Putamen (tissue), 1 donor: ENCODE data around the gene TASL.
"Not testable (repeated sequence)": the region's sequence is repeated elsewhere in the genome, so short reads cannot be mapped to it uniquely, and the experiment has no call there.

Experiments
- DNase-seq: peaks from one replicate; pipeline ENCODE4 v3.0.0-alpha.2; 2016; ENCODE audit warnings: low spot score

TASL gene, protein sequence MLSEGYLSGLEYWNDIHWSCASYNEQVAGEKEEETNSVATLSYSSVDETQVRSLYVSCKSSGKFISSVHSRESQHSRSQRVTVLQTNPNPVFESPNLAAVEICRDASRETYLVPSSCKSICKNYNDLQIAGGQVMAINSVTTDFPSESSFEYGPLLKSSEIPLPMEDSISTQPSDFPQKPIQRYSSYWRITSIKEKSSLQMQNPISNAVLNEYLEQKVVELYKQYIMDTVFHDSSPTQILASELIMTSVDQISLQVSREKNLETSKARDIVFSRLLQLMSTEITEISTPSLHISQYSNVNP

DNA sequence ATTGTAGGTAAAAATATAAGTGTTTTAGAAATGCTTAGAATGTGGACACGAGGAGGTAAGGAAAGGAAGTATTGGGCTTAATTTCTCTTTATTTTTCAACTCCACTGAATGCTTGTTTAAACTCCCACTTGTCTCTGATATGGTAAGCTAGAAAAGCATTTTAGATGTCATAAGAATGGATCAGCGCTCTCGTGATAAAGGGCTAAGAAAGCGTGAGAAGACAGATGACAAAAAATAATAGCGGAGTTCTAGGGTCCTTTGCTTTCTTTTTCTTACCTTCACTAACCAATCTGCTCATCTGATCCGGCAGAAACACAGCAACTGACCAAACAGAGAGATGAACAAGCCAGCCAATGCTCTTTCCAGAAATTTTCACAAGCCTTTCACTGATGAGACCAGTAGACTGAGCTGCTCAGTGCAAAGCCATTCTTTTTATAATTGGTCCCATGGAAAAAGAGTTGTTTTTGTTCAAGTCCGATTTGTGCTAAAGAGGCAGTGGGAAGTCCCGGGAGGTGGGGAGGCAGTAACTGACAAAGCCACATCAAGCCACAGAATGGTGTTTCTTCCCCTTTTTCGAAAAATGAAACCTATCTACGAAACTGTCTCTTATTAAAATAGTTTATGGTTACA, at the start of gene TASL:
TASL (minus strand) TSS at position 405 of the 630 bp plus-strand sequence. CDS start 17,411 bp downstream, outside the sequence.
- DNase-seq: no peak

DNA sequence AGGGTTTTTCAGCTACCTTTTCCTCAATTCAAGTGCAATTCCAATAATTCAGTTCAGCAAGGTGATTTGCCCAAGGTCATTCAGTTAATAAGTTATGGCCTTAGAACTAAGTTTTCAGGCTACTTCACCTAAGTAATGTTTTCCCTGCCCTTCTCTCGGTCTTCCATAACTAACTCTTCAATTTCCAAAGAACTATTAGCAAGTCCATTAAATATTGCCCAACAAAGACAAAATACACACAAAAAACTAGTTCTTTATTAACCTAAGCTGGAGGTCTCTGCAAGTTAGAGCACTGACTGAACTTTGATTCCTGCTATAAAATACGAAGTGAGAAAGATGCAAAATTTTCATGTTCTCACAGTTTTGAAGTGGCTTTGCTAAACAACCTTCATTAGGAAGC, 48.8 kb upstream of the TASL start:
- DNase-seq: no peak

DNA sequence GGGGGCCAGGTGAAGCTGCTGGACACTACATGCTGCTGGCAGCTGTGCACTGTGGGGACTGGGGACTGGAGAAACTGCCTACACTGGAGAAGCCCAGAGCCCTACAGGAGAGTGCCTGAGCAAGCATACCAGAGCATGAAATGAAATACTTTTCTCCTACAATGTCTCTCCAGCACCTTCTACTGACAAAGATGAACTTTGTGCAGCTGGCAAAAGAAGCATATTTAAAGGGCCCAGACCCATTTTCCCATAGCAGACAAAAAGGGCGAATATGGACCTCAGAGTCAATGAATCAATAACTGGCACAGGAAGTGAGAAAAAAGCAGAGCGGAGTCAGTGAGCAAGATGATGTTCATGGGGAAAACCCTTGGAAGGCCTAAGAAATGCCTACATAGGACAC, 44.8 kb upstream of the TASL start:
- DNase-seq: no peak

DNA sequence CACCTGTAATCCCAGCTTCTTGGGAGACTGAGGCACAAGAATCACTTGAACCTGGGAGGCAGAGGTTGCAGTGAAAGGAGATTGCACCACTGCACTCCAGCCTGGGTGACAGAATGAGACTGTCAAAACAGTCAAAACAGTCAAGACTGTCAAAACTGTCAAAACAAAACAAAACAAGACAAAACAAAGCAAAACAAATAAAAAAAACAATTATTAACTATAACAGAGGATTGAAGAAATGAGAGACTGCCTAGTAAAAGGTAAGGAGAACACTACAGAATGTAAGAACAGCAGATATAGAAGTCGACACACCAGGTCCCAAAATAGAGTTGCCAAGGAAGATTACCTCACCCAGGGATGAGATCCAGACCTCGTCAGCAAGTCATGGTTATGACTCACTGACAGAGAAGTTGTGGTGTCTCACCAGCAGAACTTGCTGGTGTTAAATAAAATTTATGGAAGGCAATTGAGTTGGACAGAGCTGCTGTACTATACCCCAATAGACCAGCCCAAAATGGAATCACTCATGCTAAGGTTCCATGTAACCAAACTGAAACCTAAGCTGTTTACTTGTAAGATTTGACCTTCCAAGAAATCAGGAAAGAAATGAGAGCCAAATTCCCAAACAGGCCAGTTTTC, 43.5 kb upstream of the TASL start:
- no peak for DNase-seq

DNA sequence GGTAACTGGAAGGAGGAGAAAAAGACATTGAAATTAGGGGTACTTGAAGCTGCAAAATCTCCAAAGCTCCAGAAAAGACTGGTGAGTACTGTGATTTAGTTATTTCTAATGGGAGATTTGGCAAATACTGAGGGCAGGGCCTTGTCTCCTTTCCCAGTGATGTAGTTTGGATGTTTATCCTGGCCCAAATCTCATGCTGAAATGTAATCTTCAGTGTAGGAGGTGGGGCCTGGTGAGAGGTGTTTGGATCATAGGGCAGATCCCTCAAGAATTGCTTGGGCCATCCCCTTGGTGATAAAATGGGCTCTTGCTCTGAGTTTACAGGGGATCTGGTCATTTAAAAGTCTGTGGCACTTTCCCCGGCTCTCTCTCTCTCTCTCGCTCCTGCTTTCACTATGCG, 42.6 kb upstream of the TASL start:
- no peak for DNase-seq

DNA sequence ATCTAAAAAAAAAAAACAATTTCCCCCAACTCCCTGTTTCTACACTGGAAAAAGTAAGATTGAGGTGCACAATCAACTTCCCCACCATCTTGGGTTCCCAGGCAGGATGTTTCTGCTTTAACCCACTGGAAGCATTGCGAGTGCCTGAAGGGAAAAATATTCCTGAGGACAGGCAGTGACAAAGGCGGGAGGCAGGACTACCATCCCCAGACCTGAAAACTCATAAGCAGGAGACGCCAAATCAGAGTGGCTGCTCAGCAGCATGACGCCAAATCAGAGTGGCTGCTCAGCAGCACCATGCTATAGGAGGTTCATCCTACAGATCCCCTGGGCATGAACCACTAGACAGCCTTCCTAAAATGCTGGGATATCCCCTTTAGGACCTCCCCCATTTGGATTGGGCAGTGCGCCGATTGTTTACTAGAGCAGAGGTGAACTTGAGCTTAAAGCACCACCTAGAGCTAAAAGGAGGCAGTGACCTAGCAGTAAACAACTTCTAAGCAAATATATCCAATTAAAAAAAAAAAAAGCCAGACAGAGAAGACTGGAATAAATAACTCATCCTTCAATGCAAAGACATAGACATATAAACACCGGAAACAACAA, 40.7 kb upstream of the TASL start:
- DNase-seq: no peak

DNA sequence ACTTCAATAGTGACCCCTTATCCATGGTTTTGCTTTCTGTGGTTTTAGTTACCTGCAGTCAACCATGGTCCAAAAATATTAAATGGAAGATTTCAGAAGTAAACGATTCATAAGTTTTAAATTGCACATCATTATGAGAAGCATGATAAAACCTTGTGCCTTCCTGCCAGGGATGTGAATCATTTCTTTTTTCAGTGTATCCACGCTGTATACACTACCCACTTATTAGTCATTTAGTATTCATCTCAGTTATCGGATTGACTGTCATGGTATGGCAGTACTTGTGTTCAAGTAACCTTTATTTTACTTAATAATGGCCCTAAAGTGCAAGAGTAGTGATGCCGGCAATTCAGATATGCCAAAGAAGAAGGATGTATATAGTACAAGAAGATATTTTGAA, 37.7 kb upstream of the TASL start:
- no peak for DNase-seq

DNA sequence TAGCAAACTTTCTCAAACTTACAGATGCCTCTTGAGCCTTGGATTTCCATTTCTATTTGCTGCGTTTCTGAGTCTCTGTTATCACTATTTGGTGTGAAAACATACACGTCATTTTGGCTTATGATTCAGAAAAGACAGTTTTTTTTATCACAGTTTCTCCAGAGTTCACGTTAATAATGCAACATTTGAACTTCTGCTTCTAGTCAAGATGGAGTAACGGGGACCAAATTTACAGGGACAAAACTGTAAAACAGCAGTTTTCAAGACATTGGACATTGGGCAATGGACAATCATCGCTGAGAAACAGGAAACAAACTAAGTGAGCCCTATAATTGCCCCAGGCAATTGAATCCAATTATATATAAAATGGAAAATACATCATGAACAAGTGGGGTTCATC, 36.2 kb upstream of the TASL start:
- DNase-seq: no peak

DNA sequence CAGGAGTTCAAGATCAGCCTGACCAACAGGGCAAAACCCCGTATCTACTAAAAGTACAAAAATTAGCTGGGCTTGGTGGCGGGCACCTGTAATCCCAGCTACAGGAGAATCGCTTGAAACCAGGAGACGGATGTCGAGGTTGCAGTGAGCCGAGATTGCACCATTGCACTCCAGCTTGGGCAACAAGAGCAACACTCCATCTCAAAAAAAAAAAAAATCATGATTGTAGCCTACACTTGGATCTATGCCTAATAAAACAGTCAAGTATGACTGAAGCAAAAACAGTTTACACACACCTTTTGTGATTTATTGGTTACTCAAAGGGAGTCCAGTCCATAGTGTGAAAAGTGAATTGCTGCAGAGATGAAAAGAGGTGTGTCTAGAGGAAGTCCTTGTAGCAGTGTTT, 34.7 kb upstream of the TASL start:
- DNase-seq: no peak

DNA sequence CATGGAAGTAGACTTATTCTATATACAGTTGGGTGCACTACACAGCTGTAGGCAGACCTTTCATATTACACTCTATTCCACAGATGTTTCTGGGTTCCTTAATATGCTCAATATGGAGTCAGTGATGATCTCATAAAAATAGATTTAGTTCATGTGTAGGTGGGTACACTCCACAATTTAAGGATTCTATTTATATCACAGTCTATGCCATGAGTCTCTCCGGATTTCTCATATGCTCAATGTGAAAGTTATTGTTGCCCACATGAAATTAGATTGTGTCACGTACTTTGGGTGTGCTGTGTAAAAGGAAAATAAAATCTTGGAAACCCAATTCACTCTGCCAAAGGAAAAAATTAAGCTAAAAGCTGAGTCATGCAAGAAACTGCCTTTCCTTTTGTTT, 32.5 kb upstream of the TASL start:
- peak; percentile 36 for DNase-seq

DNA sequence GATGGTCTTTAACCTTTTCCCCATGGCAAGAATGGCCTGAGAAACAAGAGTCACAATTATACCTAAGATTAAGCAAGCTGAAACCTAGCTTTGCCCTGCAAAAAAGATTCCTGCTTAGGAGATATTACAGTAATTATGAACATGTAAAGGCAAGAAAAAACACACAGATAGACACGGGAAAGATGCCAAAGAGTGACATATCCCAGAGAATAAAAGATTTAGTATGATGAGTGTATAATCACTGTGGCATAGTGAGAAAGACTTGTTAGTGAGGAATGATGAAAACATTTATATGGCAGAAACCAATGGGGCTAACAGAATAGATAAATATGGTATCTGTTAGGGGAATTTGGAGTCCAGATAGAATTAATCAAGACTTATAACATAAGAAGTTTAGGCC, 29.6 kb upstream of the TASL start:
- no peak for DNase-seq

DNA sequence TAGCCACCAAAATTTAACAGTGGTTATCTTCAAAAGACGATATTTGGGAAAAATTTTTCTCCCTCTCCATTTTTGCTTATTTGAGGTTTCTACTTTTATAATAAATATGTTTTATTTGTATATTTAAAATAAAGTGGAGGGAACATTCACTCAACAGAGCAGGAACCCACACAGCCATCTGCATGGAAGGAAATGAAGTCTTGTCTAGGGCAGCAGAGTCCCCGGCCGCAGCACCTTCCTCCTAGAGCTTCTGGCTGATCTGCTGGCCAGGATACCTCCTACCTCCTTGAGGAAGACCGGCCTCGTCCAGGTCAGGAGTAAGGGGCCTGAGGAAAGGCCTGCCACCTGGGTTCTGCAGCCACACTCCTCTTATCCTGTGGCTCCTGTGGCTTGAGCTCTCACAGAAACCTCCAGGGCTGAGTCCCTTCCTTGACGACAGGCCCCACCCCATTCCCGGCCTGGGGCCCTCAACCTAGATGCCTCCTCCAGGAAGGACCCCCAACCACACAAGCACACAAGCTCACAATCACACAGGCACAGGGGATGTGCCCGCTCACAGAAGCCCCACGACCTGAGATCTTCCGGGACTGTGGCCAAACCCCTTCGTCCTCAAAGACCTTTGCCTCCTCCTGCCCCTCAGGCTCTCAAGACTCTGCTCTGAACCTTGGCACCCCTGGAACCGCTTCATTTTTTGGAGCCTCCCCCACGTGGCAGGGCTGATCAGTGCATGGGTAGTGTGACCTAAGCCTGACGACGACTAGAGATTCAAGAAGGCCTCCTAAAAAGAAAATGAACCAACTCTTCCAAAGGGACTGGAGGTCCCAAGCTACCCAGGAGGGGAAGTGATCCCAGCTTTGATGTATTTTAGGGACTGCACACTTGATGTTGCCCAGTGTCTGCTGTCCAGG, 23.0 kb upstream of the TASL start:
- DNase-seq: not testable (repeated sequence)

DNA sequence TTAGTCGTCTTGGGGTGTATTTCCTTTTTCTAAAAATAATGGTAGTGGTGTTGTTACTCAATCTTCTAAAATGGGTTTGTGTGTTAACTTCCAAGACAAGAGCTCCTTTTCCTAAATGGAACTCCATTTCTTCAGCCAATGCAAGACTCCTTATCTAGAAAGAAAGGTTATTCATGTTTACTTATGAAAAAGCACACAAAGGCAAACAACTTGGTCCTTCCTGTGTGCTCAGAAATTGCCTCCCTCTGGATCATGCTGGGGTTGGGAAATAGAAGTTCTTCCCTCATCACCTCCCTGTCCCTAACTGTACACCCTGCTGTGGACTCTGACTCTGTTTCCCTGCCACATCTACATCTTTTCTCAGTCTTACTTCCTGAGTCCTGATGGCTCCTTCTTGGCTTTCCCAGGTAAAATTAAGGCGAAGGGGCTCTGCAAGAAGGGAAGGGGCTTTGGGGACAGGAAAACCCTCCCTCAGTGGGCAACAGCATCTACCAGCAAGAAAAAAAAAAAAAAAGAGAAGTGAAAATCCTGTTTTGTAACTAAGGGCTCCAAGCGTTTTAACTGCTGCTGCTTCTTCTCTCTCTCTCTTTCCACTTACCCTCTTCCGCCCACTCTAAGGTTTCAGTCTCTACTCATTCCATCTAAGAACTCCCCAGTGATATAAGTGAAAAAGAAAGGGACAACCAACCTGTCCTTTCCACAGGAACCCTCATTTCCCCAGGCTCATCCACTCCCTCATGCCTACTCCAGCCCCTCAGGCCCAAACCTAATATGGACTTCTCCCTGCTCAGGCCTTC, 19.8 kb upstream of the TASL start:
- no peak for DNase-seq

DNA sequence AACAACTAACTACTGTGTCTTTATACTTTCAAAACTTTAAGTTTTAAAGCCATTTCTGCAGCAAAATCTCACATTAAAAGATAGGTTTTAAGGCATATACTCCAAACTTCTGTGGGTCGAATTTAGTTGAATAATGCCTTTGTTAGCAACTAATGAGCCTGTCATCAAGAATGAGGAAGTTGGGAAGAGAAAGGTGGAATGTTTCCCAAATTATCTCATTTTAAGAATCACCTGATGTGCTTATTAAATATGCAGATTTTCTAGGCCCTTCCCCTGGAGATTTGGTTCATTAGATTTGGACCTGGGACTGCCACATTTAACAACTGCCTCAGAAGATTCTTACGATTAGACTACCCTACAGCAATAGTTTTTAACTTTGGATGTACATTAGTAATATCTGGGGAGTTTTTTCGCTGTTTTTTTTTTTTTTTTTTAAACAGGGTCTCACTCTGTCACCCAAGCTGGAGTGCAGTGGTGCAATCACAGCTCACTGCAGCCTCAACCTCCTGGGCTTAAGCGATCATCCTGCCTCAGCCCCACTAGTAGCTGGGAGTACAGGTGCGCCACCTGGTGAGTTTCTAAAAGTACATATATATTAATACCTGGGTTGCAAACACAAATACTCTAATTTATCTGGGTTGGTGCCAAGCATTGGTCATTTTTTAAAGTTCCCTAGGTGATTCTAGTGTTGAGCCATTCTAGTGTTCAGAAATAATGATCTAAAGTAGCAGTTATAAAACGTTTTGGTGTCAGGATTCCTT, 16.1 kb upstream of the TASL start:
- no peak for DNase-seq

DNA sequence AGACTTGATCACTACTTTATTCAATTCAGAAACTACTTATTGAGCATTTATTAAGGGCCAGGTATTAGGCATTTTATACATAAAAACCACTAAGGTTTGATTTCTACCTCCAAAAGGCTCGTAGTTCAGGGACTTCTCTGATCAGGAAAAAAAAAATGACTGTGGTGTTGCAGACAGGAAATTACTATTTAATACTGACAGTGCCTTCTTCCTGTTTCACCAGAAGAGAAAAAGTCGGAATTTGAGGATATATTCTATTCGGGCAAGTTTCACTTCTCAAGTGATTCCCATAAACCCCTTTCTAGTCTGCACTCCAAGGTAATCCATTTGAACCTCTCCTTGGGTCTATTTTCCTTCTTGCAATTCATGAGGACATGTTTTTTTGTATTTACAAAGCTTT, 15.3 kb upstream of the TASL start:
- DNase-seq: no peak

DNA sequence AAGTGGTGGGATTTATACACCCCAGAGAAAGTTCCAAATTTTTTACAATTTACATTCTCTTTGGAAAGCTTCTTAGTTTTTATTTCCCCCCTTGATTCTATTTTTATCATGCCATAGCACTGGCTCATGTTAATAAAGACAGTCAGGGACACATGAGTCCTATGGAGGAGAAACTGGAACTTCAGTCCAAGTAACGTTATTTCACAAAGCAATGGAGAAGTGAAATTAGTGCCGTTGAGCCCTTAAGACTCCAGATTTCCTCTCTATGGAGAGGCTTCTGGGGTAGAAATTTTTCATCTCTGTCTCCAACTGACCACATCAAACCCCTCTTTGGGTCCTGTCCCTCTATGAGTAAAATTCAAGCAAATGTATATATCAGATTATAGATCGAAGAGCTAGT, 12.8 kb upstream of the TASL start:
- no peak for DNase-seq

DNA sequence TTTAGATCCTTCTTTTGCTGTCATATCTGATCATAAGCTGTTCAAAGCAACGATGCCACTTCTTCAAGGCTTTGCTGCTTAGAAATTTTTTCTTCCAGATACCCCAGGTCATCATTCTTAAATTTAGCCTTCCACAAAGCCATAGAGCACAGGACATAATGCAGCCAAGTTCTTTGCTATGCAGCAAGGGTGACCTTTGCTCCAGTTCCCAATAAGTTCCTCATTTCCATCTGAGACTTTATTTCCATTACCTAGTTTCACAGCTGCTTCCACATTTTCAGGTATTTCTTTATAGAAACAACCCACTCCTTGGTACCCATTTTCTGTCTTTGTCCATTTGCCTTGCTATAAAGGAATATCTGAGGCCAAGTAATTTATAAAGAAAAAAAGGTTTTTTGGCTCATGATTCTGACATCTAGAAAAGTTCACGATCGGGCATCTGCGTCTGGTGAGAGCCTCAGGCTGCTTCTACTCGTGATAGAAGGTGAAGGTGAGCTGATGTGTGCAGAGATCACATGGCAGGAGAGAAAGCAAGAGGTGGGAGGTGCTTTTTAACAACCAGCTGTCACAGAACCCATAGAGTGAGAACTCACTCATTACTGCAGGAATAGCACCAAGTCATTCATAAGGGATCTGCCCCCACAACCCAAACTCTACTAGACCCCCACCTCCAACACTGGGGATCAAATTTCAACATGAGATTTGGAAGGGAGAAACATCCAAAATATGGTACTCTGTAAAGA, 11.8 kb upstream of the TASL start:
- no peak for DNase-seq

DNA sequence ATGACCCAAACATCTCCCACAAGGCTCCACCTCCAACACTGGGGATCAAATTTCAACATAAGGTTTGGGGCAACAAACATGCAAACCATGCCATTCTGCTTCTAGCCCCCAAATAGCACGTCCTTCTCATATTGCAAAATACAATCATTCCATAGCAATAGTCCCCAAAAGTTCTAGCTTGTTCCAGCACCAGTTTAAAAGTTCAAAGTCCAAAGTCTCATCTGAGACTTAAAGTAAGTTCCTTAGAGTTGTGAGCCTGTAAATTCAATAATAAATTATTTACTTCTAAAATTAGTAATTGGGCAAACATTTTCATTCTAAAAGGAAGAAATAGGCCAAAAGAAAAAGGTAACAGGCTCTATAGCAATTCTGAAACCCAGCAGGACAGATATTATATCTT, 8.9 kb upstream of the TASL start:
- no peak for DNase-seq

DNA sequence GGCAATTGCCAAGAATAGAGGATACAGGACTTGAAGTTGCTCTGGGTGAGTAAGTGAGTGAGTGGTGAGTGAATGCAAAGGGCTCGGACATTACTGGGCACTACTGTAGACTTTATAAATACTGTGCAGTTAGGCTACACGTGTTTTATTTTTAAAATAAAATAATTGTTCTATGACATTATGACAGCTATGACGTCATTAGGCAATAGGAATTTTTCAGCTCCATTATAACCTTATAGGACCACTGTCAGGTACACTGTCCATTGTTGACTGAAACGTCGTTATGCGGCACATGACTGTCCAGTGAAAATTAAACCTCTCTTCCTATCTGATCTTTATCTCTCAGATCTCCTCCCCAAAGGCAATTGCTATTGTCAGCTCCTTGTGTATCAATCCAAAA, 5.1 kb upstream of the TASL start:
- no peak for DNase-seq

DNA sequence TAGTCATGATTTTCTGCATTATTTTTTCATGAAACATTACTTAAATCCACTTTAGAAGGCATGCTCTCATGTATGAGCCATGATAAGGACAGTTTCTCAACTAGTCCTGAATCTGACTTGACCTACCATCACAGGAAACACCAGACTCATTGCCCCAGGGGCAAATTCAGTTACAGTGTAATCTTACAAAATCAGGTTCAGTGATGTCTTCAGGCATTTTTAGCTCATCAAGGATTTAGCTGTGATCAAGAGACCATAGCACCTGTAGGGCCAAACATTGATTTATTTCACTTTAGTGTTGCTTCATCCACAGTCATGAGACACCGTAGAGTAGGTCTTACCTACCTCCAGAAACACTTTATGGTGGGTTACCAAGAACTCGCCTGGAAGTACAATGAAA, 3.1 kb upstream of the TASL start:
- DNase-seq: no peak
